ENCODE data around the gene REEP6.
A peak's percentile ranks its signal among the peaks of the same experiment; 100 is the strongest.

Gene REEP6

DNA sequence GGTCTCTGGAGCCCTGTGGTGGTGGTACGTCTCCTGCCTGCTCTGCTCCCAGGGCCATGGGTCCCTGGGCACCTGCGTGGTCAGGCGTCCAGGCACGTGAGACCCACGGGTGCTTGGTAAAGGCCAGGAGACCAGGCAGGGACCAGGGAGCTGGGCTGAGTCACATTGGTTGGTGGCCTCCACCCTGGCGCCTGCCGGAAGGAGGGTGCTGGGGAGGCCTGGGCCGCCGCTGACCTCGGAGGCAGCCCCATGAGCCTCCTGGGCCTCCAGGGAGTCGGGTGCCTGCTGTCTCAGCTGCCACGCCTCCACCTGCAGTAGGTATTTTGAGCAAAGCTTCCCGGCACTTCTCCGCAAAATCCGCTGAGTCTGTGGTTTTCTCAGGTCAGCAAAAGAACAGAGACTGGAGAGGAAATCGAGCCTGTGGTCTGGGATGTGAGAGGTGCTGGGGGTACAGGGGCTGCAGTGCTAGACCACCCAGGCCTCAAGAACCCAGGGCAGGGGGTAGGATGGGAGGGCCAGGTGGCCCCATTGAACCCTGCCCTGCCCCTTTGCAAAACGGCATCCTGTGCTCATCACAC is 29.3 kb downstream of the REEP6 start:
- H3K4me1 ChIP-seq (ENCODE audit: control insufficient read depth, insufficient read depth, low read length): no peaks in the 10 kb centered on the region
- H3K27ac ChIP-seq (ENCODE audit: insufficient read depth, low read depth, low read length, poor library complexity, severe bottlenecking): no peak overlapping the region
- WGBS, 2 experiments: 86 to 87% methylated on average over 17 of the region's 17 CpGs
- H3K9me3 ChIP-seq (ENCODE audit: control insufficient read depth, low read length): no peaks in the 10 kb centered on the region
- H3K4me3 ChIP-seq (ENCODE audit: insufficient read depth, low read depth, low read length): no peak overlapping the region
- peaks cover 53% of the 10 kb centered on the region for H3K27me3 ChIP-seq (ENCODE audit: control insufficient read depth, insufficient read depth, low read length, poor library complexity, severe bottlenecking)
- no peaks in the 10 kb centered on the region for H3K36me3 ChIP-seq (ENCODE audit: control insufficient read depth, insufficient read depth, low read length)

DNA sequence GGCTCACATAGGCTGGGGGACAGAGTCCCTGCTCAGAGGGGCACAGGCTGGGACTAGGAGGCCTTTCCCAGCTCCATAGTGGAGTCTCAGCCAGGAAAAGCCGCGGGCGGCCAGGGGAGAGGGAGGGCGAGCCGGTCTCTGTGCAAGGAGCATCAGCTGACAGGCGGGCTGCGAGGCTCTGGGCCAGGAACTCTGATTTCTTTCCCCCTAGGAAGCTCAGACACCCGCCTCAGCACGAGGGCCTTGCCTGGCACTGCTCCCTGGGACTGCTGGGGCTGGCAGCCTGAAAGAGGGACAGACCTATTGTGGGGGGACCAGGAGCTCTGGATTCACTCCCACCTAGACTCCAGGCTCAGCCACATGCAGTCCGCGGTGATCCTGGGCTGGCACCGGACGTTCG is 30.7 kb downstream of the REEP6 start:
- peaks cover 60% of the 10 kb centered on the region for H3K27me3 ChIP-seq (ENCODE audit: control insufficient read depth, insufficient read depth, low read length, poor library complexity, severe bottlenecking)
- whole genome bisulfite sequencing, 2 experiments: 78% methylated on average over 14 of the region's 14 CpGs

DNA sequence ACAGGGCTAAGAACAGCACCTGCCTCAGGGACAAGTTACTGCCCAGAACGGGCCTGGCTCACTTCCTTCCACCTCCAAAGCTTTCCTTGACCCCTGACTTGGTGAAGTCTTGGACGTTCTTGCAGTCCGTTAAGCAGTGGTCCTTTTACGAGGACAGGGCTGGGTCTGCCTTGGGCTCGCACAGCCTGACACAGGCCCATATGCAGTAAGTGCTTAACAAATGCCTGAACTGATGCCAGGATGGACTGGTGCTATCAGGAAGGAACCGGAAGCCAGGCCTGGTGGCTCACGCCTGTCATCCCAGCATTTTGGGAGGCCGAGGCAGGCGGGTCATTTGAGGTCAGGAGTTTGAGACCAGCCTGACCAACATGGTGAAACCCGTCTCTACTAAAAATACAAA is 31.1 kb downstream of the REEP6 start:
- WGBS, 2 experiments: 81 to 87% methylated on average over 9 to 10 of the region's 10 CpGs
- peaks cover 64% of the 10 kb centered on the region for H3K27me3 ChIP-seq (ENCODE audit: control insufficient read depth, insufficient read depth, low read length, poor library complexity, severe bottlenecking)
- no peaks in the 10 kb centered on the region for H3K36me3 ChIP-seq (ENCODE audit: control insufficient read depth, insufficient read depth, low read length)
- H3K27ac ChIP-seq (ENCODE audit: insufficient read depth, low read depth, low read length, poor library complexity, severe bottlenecking): no peak overlapping the region
- no peak overlapping the region for H3K4me3 ChIP-seq (ENCODE audit: insufficient read depth, low read depth, low read length)
- H3K4me1 ChIP-seq (ENCODE audit: control insufficient read depth, insufficient read depth, low read length): no peaks in the 10 kb centered on the region
- no peaks in the 10 kb centered on the region for H3K9me3 ChIP-seq (ENCODE audit: control insufficient read depth, low read length)

More for the DNA sequence above, 30.7 kb downstream of the REEP6 start:
- no peaks in the 10 kb centered on the region for H3K4me1 ChIP-seq (ENCODE audit: control insufficient read depth, insufficient read depth, low read length)
- H3K27ac ChIP-seq (ENCODE audit: insufficient read depth, low read depth, low read length, poor library complexity, severe bottlenecking): no peak overlapping the region
- no peaks in the 10 kb centered on the region for H3K36me3 ChIP-seq (ENCODE audit: control insufficient read depth, insufficient read depth, low read length)
- H3K9me3 ChIP-seq (ENCODE audit: control insufficient read depth, low read length): no peaks in the 10 kb centered on the region
- no peak overlapping the region for H3K4me3 ChIP-seq (ENCODE audit: insufficient read depth, low read depth, low read length)

DNA sequence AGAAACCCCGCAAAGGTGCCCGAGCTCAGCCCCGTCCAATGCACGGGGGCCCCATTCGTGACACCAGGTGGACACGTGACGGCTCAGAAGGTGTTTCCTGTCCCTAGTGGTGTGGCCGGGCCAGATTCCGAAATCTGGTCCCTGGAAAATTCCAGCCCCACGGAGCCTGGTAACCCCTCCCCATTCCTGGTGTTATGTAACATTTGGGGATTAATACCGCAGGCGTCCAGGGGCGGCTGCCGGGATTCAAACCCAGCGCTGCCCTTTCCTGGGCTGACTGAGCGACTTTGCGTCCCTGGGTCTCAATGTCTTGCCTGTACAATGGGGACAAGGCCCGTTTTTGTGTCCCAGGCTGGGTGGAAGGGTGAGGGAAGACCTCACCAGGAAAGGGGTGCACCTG is 31.9 kb downstream of the REEP6 start:
- Histone ChIP-seq H3K9me3 (ENCODE audit: control insufficient read depth, low read length) (no peaks in the 10 kb centered on the region), H3K27ac (ENCODE audit: insufficient read depth, low read depth, low read length, poor library complexity, severe bottlenecking) (no peak overlapping the region), H3K27me3 (ENCODE audit: control insufficient read depth, insufficient read depth, low read length, poor library complexity, severe bottlenecking) (peaks cover 64% of the 10 kb centered on the region), H3K4me1 (ENCODE audit: control insufficient read depth, insufficient read depth, low read length) (no peaks in the 10 kb centered on the region), H3K4me3 (ENCODE audit: insufficient read depth, low read depth, low read length) (no peak overlapping the region), H3K36me3 (ENCODE audit: control insufficient read depth, insufficient read depth, low read length) (no peaks in the 10 kb centered on the region)
- WGBS, 2 experiments: 77 to 82% methylated on average over 18 of the region's 18 CpGs

DNA sequence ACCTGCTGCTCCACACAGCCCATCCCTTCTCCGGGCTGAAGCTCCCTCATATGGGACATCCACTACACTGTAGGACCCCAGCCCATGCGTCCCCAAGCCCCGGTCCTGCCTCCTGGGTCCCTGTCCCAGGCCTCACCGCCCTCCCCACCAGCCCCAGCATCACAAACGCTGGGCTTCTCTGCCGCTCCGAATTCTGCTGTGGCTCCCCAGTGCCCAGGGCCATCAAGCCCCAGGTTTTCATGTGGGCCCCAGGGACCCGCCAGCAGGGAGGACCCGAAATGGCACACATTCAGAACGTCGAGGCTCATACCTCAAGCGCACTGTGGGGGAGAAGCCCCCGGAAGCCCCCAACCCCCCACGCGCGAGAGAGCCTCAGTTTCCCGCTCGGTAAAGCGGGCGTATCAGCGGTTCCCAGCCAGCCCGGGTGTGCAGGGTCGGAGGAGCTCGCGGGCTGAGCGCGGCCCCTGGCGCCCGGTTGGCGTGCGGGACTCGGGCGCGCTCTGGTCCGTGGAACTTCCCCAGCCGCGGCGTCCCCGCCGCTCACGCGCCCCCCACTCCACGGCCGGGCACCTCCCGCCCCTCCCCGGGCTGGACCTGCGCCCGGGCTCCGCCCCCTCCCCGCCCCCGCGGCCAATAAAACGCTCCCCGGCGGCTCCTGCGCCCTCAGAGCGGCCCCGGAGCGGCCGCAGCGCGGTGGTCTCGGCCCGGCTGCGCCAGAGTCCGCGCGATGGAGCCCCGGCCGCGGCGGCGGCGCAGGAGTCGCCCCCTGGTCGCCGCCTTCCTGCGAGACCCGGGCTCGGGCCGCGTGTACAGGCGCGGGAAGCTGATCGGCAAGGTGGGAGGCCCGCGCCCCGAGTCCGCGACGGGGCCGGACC is 32.7 kb downstream of the REEP6 start, which contains the start of gene PLK5:
PLK5 (plus strand) TSS at position 666 of the 875 bp plus-strand sequence. CDS start 2,920 bp downstream, outside the sequence.
- peaks cover 64% of the 10 kb centered on the region for H3K27me3 ChIP-seq (ENCODE audit: control insufficient read depth, insufficient read depth, low read length, poor library complexity, severe bottlenecking)
- peak within 1 kb of the TSS; percentile 16 for H3K4me3 ChIP-seq (ENCODE audit: insufficient read depth, low read depth, low read length)
- H3K4me1 ChIP-seq (ENCODE audit: control insufficient read depth, insufficient read depth, low read length): no peaks in the 10 kb centered on the region
- H3K27ac ChIP-seq (ENCODE audit: insufficient read depth, low read depth, low read length, poor library complexity, severe bottlenecking): no peak within 1 kb of the TSS
- no peaks in the 10 kb centered on the region for H3K36me3 ChIP-seq (ENCODE audit: control insufficient read depth, insufficient read depth, low read length)
- H3K9me3 ChIP-seq (ENCODE audit: control insufficient read depth, low read length): no peaks in the 10 kb centered on the region
- WGBS, 2 experiments: 11 to 12% methylated on average over 92 of the region's 92 CpGs

DNA sequence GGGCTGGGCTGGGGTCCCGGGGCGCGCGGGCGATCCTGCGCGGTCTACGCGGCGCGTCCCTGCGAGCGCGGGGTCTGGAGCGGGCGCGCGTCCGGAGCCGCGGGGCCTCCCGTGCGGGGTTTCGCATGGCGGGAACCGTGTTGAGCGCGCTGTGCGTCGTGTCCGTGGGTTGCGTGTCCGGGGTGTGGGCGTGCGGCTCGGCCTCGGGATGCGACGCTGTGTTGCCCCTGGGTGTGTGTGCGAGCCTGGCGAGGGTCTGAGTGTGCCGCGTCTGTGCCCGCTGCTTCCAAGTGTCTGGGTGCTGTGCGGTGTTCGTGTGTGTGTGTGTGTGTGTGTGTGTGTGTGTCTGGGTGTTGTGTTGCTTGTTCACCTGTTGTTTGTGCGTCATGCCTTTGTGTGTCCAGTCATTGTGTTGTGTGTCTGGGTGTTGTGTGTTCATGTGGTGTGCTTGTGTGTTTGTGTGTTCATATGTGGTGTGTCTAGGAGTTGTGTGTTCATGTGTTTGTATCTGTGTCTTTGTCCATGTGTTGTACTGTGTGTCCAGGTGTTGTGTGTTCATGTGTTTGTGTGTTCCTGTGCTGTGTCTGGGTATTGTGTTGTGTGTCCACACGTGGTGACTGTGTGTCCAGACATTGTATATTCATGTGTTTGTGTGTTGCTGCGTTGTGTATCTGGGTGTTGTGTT is 33.4 kb downstream of the REEP6 start:
- H3K4me1 ChIP-seq (ENCODE audit: control insufficient read depth, insufficient read depth, low read length): no peaks in the 10 kb centered on the region
- no peak overlapping the region for H3K27ac ChIP-seq (ENCODE audit: insufficient read depth, low read depth, low read length, poor library complexity, severe bottlenecking)
- peaks cover 64% of the 10 kb centered on the region for H3K27me3 ChIP-seq (ENCODE audit: control insufficient read depth, insufficient read depth, low read length, poor library complexity, severe bottlenecking)
- H3K4me3 ChIP-seq (ENCODE audit: insufficient read depth, low read depth, low read length): peak overlapping the region; percentile 16
- H3K36me3 ChIP-seq (ENCODE audit: control insufficient read depth, insufficient read depth, low read length): no peaks in the 10 kb centered on the region
- H3K9me3 ChIP-seq (ENCODE audit: control insufficient read depth, low read length): no peaks in the 10 kb centered on the region
- 22 to 25% methylated on average over 49 of the region's 49 CpGs for WGBS, 2 experiments

DNA sequence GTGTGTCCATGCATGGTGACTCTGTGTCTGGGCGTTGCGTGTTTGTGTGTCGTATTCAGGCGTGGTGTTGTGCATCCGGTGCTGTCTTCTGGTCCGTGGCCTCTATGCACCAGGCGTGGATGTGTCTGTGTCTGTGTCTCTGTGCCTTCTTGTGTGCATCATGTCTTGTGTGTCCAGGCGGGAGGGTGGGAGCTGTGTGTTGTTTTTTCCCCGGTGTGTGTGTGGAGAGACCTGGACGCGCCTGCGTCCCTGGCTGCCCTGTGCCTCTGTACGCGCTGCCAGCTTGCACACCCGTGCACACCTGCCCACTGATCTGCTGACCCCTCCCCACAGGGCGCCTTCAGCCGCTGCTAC is 34.0 kb downstream of the REEP6 start:
- H3K4me1 ChIP-seq (ENCODE audit: control insufficient read depth, insufficient read depth, low read length): no peaks in the 10 kb centered on the region
- H3K27ac ChIP-seq (ENCODE audit: insufficient read depth, low read depth, low read length, poor library complexity, severe bottlenecking): no peak overlapping the region
- WGBS, 2 experiments: 74% methylated on average over 17 of the region's 17 CpGs
- H3K9me3 ChIP-seq (ENCODE audit: control insufficient read depth, low read length): no peaks in the 10 kb centered on the region
- peaks cover 62% of the 10 kb centered on the region for H3K27me3 ChIP-seq (ENCODE audit: control insufficient read depth, insufficient read depth, low read length, poor library complexity, severe bottlenecking)
- no peak overlapping the region for H3K4me3 ChIP-seq (ENCODE audit: insufficient read depth, low read depth, low read length)
- no peaks in the 10 kb centered on the region for H3K36me3 ChIP-seq (ENCODE audit: control insufficient read depth, insufficient read depth, low read length)

DNA sequence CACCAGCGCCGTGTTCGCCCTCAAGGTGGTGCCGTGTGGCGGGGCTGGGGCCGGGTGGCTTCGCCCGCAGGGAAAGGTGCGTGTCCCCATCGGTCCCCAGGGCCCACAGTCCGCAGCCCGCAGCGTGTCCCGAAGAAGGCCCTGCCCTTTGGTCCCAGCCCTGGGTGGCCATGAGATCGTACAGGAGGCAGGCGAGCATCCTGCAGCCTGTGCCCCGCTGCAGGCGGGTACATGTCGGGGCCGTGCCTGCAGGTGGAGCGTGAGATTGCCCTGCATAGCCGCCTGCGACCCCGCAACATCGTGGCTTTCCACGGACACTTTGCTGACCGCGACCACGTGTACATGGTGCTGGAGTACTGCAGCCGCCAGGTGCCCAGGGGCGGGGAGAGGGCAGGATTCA is 34.4 kb downstream of the REEP6 start:
- Histone ChIP-seq H3K4me3 (ENCODE audit: insufficient read depth, low read depth, low read length) (no peak overlapping the region), H3K27me3 (ENCODE audit: control insufficient read depth, insufficient read depth, low read length, poor library complexity, severe bottlenecking) (peaks cover 59% of the 10 kb centered on the region), H3K27ac (ENCODE audit: insufficient read depth, low read depth, low read length, poor library complexity, severe bottlenecking) (no peak overlapping the region), H3K4me1 (ENCODE audit: control insufficient read depth, insufficient read depth, low read length) (no peaks in the 10 kb centered on the region), H3K9me3 (ENCODE audit: control insufficient read depth, low read length) (no peaks in the 10 kb centered on the region), H3K36me3 (ENCODE audit: control insufficient read depth, insufficient read depth, low read length) (no peaks in the 10 kb centered on the region)
- WGBS, 2 experiments: 71 to 72% methylated on average over 31 of the region's 31 CpGs

DNA sequence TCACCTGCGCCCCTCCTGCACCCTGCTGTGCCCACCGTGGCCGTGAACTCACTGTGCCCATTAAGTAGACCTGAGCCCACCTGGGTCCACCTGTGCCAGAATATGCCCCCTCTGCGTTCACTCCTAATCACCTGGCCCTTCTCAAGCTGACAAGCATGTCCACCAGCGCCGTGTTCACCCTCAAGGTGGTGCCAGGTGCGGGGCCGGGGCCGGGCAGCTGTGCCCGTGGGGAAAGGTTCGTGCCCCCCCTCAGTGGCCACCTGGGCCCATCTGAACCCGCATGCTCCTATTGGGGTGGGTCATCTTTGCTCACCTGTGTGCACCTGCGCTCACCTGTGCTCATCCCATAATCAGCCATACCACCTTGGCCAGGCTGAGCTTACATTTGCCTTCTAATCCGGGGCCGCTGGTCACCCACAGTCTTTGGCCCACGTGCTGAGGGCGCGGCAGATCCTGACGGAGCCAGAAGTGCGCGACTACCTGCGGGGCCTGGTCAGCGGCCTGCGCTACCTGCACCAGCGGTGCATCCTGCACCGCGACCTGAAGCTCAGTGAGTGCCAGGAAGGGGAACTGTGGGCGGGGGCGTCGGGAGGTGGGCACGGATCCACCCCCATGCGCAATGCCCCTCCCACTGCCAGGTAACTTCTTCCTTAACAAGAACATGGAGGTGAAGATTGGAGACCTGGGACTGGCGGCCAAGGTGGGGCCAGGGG is 35.2 kb downstream of the REEP6 start:
- Histone ChIP-seq H3K4me3 (ENCODE audit: insufficient read depth, low read depth, low read length) (no peak overlapping the region), H3K27ac (ENCODE audit: insufficient read depth, low read depth, low read length, poor library complexity, severe bottlenecking) (no peak overlapping the region)
- WGBS, 2 experiments: 82 to 83% methylated on average over 33 of the region's 33 CpGs

More for the DNA sequence above, 35.2 kb downstream of the REEP6 start:
- H3K36me3 ChIP-seq (ENCODE audit: control insufficient read depth, insufficient read depth, low read length): no peaks in the 10 kb centered on the region
- no peaks in the 10 kb centered on the region for H3K4me1 ChIP-seq (ENCODE audit: control insufficient read depth, insufficient read depth, low read length)
- peaks cover 58% of the 10 kb centered on the region for H3K27me3 ChIP-seq (ENCODE audit: control insufficient read depth, insufficient read depth, low read length, poor library complexity, severe bottlenecking)
- H3K9me3 ChIP-seq (ENCODE audit: control insufficient read depth, low read length): no peaks in the 10 kb centered on the region

Measured in ectodermal cell (in vitro differentiated cells).